Keratinocyte (primary cell): ENCODE measurements around the gene ADSL.

ENCODE experiments used
- EZH2 ChIP-seq: IDR thresholded peaks from one replicate; pipeline ENCODE4 v1.6.1; 2012; ENCODE audit warnings: inconsistent platforms, mild to moderate bottlenecking, low read length, moderate library complexity
- TF ChIP-seq, protein P1 (sequence below), 3 experiments: IDR thresholded peaks in 1 of 3; conservative IDR thresholded peaks in 1 of 3; optimal IDR thresholded peaks in 1 of 3; 2 replicates in 2 of 3; 3 replicates in 1 of 3; pipeline versions ENCODE3 to v1.5.1; 2011; ENCODE audit warnings: low read length in 3 of 3, mild to moderate bottlenecking in 3 of 3, moderate library complexity in 2 of 3, control low read depth in 1 of 3, inconsistent platforms in 1 of 3; ENCODE audit not compliant: insufficient read depth in 2 of 3; ENCODE audit errors: extremely low read depth in 1 of 3

DNA sequence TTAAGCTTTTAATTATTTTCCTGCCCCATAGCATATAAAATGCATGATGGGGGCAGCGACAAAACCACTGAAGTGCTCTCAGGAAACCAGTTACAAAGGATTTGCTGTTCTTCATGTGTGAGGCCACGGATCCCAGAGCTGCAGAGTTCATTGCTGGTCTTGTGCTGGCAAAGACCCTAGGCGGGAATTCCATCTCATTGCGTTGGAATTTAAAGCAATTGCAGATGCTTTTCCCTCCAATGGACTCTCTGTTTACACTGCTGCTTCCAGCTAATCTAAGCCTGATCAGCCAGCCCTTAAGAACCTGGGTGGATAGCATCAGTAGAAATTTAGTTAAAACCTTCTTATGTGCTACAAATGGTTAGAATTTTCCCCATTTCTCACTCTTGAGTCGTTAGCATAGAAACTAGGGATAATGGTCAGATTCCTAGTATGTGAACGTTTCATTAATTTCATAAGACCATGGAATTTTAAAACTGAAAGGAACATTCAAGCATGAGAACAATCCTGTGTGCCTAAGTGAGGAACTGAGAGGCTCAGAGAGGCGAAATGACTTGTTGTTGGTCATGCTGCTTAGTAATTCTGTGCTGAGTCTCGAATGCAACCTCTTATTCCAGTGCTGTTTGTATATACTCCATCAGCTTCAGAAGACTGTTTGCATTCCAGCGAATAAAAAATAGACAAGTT lies 36.1 kb upstream of the ADSL start:
- TF ChIP-seq, protein P1, sequence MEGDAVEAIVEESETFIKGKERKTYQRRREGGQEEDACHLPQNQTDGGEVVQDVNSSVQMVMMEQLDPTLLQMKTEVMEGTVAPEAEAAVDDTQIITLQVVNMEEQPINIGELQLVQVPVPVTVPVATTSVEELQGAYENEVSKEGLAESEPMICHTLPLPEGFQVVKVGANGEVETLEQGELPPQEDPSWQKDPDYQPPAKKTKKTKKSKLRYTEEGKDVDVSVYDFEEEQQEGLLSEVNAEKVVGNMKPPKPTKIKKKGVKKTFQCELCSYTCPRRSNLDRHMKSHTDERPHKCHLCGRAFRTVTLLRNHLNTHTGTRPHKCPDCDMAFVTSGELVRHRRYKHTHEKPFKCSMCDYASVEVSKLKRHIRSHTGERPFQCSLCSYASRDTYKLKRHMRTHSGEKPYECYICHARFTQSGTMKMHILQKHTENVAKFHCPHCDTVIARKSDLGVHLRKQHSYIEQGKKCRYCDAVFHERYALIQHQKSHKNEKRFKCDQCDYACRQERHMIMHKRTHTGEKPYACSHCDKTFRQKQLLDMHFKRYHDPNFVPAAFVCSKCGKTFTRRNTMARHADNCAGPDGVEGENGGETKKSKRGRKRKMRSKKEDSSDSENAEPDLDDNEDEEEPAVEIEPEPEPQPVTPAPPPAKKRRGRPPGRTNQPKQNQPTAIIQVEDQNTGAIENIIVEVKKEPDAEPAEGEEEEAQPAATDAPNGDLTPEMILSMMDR (optimal IDR thresholded peaks at IDR 0.05 in 1 of 3, IDR thresholded peaks at IDR 0.05 in 1 of 3, conservative IDR thresholded peaks at IDR 0.05 in 1 of 3; ENCODE audit: extremely low read depth in 1 of 3, insufficient read depth in 2 of 3, low read length in 3 of 3) = no peak
- no peak for TF ChIP-seq EZH2
